Measurements from ENCODE around the gene KCNF1. TPM values are rescaled to one million over a fixed set of nuclear protein-coding genes. Genes with fewer than 3 reads are reported as not detected.

Gene KCNF1
- total and polyA plus RNA-seq, 10 of the 15 experiments (the other 5 are each of a cell fraction or from before 2014, with no cell fraction given), result not detected

DNA sequence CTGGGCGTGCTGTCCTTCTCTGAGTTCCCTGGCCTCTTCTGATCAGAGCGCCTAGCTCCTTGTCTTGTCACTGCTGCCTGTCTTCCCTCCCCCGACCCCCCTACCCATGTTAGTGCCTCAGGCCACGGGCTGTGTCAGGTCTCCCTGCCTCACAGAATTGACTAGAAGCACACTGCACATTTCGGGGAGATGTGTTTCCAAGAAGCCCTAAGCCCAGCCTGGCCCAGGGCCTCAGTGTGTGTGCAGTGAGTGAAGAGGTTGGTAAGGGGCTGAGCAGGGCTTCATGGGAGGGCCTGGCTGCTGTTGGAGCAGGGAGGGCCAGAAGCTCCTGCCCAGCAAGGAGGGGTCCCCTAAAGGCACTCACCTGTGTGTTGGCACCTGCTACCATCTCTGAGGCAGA lies 13.1 kb downstream of the KCNF1 start:
- BruUV-seq (replicated peaks), result no TSS peak
- WGBS (ENCODE audit: insufficient coverage, insufficient replicate concordance, low lambda C conversion rate, missing lambda C conversion rate), result 0% methylated on average over 5 of the region's 5 CpGs
- Histone ChIP-seq H3K27me3 (replicated peaks in 1 of 2; ENCODE audit: control insufficient read depth in 2 of 2, insufficient read depth in 2 of 2, low read length in 1 of 2) (no peaks in the 10 kb centered on the region; a peak in 1 of 4 replicates), H3K36me3 (ENCODE audit: control insufficient read depth in 2 of 2, insufficient read depth in 2 of 2, low read length in 1 of 2) (no peaks in the 10 kb centered on the region), H4K20me1 (ENCODE audit: control insufficient read depth, insufficient read depth) (no peaks in the 10 kb centered on the region), H3K4me2 (ENCODE audit: control insufficient read depth, insufficient read depth) (no peak overlapping the region), H3K27ac (ENCODE audit: control insufficient read depth, insufficient read depth) (no peak overlapping the region), H3K79me2 (ENCODE audit: control insufficient read depth, insufficient read depth, low read length) (no peaks in the 10 kb centered on the region), H3K9me3 (replicated peaks; ENCODE audit: control insufficient read depth, insufficient read depth, low read length) (no peaks in the 10 kb centered on the region), H2AFZ (ENCODE audit: control insufficient read depth, low read depth, low read length) (no peak overlapping the region), H3K4me3 (no peak overlapping the region), H3K9ac (ENCODE audit: control insufficient read depth, insufficient read depth, low read length) (no peak overlapping the region), H3K4me1 (ENCODE audit: control insufficient read depth, insufficient read depth, low read length) (no peaks in the 10 kb centered on the region)
- ATAC-seq (no peak), DNase-seq (ENCODE audit: low read depth, low spot score) (no peak), FAIRE-seq (no peak)
- in situ Hi-C loops (cut with MboI), result no loop called here
- ChIA-PET SMC1A (ENCODE audit: uncharacterized antibody, unreplicated experiment) (no interaction called here), POLR2A (no interaction called here), CTCF (interaction anchor here (1.0 kb wide), 1 partner anchor 89 kb away, joined by 3 read pairs; no protein-coding TSS in a partner anchor), RAD21 (ENCODE audit: unreplicated experiment) (no interaction called here)
- intact Hi-C loops (cut with micrococcal nuclease; ENCODE audit: unreplicated experiment), result no loop called here
- TF ChIP-seq, protein P1, sequence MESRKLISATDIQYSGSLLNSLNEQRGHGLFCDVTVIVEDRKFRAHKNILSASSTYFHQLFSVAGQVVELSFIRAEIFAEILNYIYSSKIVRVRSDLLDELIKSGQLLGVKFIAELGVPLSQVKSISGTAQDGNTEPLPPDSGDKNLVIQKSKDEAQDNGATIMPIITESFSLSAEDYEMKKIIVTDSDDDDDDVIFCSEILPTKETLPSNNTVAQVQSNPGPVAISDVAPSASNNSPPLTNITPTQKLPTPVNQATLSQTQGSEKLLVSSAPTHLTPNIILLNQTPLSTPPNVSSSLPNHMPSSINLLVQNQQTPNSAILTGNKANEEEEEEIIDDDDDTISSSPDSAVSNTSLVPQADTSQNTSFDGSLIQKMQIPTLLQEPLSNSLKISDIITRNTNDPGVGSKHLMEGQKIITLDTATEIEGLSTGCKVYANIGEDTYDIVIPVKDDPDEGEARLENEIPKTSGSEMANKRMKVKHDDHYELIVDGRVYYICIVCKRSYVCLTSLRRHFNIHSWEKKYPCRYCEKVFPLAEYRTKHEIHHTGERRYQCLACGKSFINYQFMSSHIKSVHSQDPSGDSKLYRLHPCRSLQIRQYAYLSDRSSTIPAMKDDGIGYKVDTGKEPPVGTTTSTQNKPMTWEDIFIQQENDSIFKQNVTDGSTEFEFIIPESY (IDR thresholded peaks at IDR 0.05), result no peak
- TF ChIP-seq, protein P2, sequence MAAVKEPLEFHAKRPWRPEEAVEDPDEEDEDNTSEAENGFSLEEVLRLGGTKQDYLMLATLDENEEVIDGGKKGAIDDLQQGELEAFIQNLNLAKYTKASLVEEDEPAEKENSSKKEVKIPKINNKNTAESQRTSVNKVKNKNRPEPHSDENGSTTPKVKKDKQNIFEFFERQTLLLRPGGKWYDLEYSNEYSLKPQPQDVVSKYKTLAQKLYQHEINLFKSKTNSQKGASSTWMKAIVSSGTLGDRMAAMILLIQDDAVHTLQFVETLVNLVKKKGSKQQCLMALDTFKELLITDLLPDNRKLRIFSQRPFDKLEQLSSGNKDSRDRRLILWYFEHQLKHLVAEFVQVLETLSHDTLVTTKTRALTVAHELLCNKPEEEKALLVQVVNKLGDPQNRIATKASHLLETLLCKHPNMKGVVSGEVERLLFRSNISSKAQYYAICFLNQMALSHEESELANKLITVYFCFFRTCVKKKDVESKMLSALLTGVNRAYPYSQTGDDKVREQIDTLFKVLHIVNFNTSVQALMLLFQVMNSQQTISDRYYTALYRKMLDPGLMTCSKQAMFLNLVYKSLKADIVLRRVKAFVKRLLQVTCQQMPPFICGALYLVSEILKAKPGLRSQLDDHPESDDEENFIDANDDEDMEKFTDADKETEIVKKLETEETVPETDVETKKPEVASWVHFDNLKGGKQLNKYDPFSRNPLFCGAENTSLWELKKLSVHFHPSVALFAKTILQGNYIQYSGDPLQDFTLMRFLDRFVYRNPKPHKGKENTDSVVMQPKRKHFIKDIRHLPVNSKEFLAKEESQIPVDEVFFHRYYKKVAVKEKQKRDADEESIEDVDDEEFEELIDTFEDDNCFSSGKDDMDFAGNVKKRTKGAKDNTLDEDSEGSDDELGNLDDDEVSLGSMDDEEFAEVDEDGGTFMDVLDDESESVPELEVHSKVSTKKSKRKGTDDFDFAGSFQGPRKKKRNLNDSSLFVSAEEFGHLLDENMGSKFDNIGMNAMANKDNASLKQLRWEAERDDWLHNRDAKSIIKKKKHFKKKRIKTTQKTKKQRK (IDR thresholded peaks at IDR 0.05; ENCODE audit: low read depth, low read length), result no peak
- TF ChIP-seq, protein P3, sequence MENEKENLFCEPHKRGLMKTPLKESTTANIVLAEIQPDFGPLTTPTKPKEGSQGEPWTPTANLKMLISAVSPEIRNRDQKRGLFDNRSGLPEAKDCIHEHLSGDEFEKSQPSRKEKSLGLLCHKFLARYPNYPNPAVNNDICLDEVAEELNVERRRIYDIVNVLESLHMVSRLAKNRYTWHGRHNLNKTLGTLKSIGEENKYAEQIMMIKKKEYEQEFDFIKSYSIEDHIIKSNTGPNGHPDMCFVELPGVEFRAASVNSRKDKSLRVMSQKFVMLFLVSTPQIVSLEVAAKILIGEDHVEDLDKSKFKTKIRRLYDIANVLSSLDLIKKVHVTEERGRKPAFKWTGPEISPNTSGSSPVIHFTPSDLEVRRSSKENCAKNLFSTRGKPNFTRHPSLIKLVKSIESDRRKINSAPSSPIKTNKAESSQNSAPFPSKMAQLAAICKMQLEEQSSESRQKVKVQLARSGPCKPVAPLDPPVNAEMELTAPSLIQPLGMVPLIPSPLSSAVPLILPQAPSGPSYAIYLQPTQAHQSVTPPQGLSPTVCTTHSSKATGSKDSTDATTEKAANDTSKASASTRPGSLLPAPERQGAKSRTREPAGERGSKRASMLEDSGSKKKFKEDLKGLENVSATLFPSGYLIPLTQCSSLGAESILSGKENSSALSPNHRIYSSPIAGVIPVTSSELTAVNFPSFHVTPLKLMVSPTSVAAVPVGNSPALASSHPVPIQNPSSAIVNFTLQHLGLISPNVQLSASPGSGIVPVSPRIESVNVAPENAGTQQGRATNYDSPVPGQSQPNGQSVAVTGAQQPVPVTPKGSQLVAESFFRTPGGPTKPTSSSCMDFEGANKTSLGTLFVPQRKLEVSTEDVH (IDR thresholded peaks at IDR 0.05; ENCODE audit: low read depth, partially characterized antibody), result no peak
- TF ChIP-seq SPI1 (IDR thresholded peaks at IDR 0.05; ENCODE audit: borderline replicate concordance, insufficient read depth, low read depth, low read length), result no peak
- TF ChIP-seq, protein P4, sequence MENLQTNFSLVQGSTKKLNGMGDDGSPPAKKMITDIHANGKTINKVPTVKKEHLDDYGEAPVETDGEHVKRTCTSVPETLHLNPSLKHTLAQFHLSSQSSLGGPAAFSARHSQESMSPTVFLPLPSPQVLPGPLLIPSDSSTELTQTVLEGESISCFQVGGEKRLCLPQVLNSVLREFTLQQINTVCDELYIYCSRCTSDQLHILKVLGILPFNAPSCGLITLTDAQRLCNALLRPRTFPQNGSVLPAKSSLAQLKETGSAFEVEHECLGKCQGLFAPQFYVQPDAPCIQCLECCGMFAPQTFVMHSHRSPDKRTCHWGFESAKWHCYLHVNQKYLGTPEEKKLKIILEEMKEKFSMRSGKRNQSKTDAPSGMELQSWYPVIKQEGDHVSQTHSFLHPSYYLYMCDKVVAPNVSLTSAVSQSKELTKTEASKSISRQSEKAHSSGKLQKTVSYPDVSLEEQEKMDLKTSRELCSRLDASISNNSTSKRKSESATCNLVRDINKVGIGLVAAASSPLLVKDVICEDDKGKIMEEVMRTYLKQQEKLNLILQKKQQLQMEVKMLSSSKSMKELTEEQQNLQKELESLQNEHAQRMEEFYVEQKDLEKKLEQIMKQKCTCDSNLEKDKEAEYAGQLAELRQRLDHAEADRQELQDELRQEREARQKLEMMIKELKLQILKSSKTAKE (IDR thresholded peaks at IDR 0.05; ENCODE audit: low read depth, poor library complexity, severe bottlenecking), result no peak
- no peak for TF ChIP-seq TBL1XR1 (IDR thresholded peaks at IDR 0.05; ENCODE audit: low read depth, low read length)
- no peak for TF ChIP-seq TCF3 (IDR thresholded peaks at IDR 0.05; ENCODE audit: borderline replicate concordance, insufficient read depth, low read depth, low read length)
- TF ChIP-seq, protein P5, sequence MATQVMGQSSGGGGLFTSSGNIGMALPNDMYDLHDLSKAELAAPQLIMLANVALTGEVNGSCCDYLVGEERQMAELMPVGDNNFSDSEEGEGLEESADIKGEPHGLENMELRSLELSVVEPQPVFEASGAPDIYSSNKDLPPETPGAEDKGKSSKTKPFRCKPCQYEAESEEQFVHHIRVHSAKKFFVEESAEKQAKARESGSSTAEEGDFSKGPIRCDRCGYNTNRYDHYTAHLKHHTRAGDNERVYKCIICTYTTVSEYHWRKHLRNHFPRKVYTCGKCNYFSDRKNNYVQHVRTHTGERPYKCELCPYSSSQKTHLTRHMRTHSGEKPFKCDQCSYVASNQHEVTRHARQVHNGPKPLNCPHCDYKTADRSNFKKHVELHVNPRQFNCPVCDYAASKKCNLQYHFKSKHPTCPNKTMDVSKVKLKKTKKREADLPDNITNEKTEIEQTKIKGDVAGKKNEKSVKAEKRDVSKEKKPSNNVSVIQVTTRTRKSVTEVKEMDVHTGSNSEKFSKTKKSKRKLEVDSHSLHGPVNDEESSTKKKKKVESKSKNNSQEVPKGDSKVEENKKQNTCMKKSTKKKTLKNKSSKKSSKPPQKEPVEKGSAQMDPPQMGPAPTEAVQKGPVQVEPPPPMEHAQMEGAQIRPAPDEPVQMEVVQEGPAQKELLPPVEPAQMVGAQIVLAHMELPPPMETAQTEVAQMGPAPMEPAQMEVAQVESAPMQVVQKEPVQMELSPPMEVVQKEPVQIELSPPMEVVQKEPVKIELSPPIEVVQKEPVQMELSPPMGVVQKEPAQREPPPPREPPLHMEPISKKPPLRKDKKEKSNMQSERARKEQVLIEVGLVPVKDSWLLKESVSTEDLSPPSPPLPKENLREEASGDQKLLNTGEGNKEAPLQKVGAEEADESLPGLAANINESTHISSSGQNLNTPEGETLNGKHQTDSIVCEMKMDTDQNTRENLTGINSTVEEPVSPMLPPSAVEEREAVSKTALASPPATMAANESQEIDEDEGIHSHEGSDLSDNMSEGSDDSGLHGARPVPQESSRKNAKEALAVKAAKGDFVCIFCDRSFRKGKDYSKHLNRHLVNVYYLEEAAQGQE (IDR thresholded peaks at IDR 0.05; ENCODE audit: low read depth, low read length), result no peak
